ENCODE results near the gene GALNT9. TPM values are rescaled to one million over a fixed set of nuclear protein-coding genes. Genes with fewer than 3 reads are reported as not detected.

Gene GALNT9
- total RNA-seq, 1 experiment from 2014 or later = 2.6 TPM

DNA sequence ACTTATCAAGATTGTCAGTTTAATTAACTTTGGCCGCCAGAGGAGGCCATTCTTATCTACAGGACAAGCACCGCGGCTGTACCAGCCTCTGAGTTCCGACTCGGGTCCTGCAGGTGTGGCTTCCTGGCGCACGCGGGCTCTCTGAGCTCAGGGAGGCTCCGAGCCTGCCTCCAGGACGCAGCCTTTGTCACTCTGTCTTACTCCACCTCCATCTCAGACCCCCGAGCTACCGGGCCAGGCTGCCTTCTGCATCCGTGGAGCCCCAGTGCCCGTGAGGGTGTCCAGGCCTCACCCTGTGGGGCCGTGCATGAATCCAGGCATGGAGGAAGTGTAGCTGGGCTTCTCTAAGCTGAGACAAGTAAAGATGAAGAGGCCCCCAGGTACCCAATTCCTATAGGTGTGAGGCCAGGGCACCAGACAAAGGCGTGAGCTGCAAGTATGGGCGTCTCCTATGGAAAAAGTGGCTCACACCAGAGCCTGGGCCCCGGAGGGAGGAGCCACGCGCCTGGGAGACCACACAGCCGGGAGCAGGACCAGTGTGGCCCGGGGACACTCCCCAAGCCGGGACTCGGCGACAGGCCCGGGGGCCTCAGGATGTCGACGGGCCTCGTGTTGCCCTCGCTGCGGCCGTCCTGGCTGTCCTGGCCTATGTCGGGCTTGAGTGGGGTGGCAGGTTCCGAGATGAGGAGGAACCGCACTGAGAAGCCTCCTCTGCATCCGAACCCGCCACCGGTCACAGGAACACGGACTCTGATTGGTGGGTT is 142.3 kb downstream of the GALNT9 start:
- ChIA-PET POLR2A (no interaction called here), CTCF (no interaction called here), RAD21 (ENCODE audit: low non-redundant PET in 1 of 2, low total read pairs in 2 of 2, uncharacterized antibody in 2 of 2, unreplicated experiment in 2 of 2) (no interaction called here)
- intact Hi-C loops (cut with micrococcal nuclease) = no loop called here
- Histone ChIP-seq H3K9me2 (ENCODE audit: insufficient read depth) (no peaks in the 10 kb centered on the region), H3K4me3 (replicated peaks in 1 of 2; ENCODE audit: low read depth in 1 of 2, low read length in 2 of 2) (no peak overlapping the region), H3K27ac (ENCODE audit: low read depth, low read length) (no peak overlapping the region), H3K79me2 (ENCODE audit: insufficient read depth, low read length) (no peaks in the 10 kb centered on the region), H3K4me2 (ENCODE audit: low read length) (no peak overlapping the region), H2AFZ (ENCODE audit: low read depth, low read length, poor library complexity, severe bottlenecking) (no peak overlapping the region), H3K27me3 (ENCODE audit: insufficient read depth, low read length) (0 out of 2 replicates have a peak, but pooled peaks cover 6% of the 10 kb centered on the region), H3K9me3 (ENCODE audit: control insufficient read depth in 1 of 2, insufficient read depth in 1 of 2, low read depth in 1 of 2, low read length in 2 of 2) (no peaks in the 10 kb centered on the region), H3K36me3 (ENCODE audit: control insufficient read depth in 1 of 2, insufficient read depth in 2 of 2, low read length in 2 of 2) (no peaks in the 10 kb centered on the region), H3K4me1 (ENCODE audit: control insufficient read depth in 1 of 2, insufficient read depth in 2 of 2, low read length in 2 of 2) (peaks cover 7 to 22% of the 10 kb centered on the region in 2 experiments), H3K9ac (ENCODE audit: low read length) (no peak overlapping the region), H4K20me1 (ENCODE audit: insufficient read depth) (no peaks in the 10 kb centered on the region)
- TF ChIP-seq ZFX (IDR thresholded peaks at IDR 0.05) (no peak), TCF7L2 (IDR thresholded peaks at IDR 0.05; ENCODE audit: borderline replicate concordance, extremely low read depth, insufficient read depth, insufficient read length) (no peak), ELF1 (IDR thresholded peaks at IDR 0.05; ENCODE audit: borderline replicate concordance, low read depth) (no peak), POLR2A (IDR thresholded peaks at IDR 0.05; ENCODE audit: borderline replicate concordance, extremely low read depth, insufficient read depth, insufficient read length) (no peak), RAD21 (IDR thresholded peaks at IDR 0.05; ENCODE audit: low read depth) (no peak), SIN3A (IDR thresholded peaks at IDR 0.05; ENCODE audit: low read depth) (no peak), SRF (IDR thresholded peaks at IDR 0.05; ENCODE audit: low read depth) (no peak), CBX3 (IDR thresholded peaks at IDR 0.05; ENCODE audit: low read depth) (no peak), POLR2AphosphoS5 (IDR thresholded peaks at IDR 0.05; ENCODE audit: low read depth, low read length) (no peak), EZH2 (IDR thresholded peaks at IDR 0.05) (no peak), JUND (IDR thresholded peaks at IDR 0.05) (no peak), ZNF274 (IDR thresholded peaks at IDR 0.05; ENCODE audit: low read depth, low read length) (no peak), CEBPB (IDR thresholded peaks at IDR 0.05; ENCODE audit: low read depth) (no peak), FOSL1 (IDR thresholded peaks at IDR 0.05; ENCODE audit: low read depth) (no peak), EZH2phosphoT487 (IDR thresholded peaks at IDR 0.05; ENCODE audit: borderline replicate concordance) (no peak)
- TF ChIP-seq, protein P1, sequence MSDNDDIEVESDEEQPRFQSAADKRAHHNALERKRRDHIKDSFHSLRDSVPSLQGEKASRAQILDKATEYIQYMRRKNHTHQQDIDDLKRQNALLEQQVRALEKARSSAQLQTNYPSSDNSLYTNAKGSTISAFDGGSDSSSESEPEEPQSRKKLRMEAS (IDR thresholded peaks at IDR 0.05) = no peak
- TF ChIP-seq, protein P2, sequence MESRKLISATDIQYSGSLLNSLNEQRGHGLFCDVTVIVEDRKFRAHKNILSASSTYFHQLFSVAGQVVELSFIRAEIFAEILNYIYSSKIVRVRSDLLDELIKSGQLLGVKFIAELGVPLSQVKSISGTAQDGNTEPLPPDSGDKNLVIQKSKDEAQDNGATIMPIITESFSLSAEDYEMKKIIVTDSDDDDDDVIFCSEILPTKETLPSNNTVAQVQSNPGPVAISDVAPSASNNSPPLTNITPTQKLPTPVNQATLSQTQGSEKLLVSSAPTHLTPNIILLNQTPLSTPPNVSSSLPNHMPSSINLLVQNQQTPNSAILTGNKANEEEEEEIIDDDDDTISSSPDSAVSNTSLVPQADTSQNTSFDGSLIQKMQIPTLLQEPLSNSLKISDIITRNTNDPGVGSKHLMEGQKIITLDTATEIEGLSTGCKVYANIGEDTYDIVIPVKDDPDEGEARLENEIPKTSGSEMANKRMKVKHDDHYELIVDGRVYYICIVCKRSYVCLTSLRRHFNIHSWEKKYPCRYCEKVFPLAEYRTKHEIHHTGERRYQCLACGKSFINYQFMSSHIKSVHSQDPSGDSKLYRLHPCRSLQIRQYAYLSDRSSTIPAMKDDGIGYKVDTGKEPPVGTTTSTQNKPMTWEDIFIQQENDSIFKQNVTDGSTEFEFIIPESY (IDR thresholded peaks at IDR 0.05; ENCODE audit: extremely low read depth, insufficient replicate concordance, low read length) = no peak
- TF ChIP-seq, protein P3, sequence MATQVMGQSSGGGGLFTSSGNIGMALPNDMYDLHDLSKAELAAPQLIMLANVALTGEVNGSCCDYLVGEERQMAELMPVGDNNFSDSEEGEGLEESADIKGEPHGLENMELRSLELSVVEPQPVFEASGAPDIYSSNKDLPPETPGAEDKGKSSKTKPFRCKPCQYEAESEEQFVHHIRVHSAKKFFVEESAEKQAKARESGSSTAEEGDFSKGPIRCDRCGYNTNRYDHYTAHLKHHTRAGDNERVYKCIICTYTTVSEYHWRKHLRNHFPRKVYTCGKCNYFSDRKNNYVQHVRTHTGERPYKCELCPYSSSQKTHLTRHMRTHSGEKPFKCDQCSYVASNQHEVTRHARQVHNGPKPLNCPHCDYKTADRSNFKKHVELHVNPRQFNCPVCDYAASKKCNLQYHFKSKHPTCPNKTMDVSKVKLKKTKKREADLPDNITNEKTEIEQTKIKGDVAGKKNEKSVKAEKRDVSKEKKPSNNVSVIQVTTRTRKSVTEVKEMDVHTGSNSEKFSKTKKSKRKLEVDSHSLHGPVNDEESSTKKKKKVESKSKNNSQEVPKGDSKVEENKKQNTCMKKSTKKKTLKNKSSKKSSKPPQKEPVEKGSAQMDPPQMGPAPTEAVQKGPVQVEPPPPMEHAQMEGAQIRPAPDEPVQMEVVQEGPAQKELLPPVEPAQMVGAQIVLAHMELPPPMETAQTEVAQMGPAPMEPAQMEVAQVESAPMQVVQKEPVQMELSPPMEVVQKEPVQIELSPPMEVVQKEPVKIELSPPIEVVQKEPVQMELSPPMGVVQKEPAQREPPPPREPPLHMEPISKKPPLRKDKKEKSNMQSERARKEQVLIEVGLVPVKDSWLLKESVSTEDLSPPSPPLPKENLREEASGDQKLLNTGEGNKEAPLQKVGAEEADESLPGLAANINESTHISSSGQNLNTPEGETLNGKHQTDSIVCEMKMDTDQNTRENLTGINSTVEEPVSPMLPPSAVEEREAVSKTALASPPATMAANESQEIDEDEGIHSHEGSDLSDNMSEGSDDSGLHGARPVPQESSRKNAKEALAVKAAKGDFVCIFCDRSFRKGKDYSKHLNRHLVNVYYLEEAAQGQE (IDR thresholded peaks at IDR 0.05; ENCODE audit: low read depth) = no peak
- DNase-seq (ENCODE audit: low read depth, low spot score) = no peak
- no TSS peak for BruUV-seq (replicated peaks)
- ATAC-seq = no peak

Measured in HCT116 (cell line).